Peyer's patch (tissue), 4 donors: ENCODE results near the gene KIFC1.

Experiments used
- CTCF ChIP-seq, 6 experiments: fragments of 450-650 bp in 4 of 6; fragments of 200-600 bp in 2 of 6; sonication (generic) in 1 of 6; IDR thresholded peaks; one replicate each; pipeline ENCODE4 v1.5.1; 2017 to 2019; ENCODE audit warnings: antibody characterized with exemption in 6 of 6, mild to moderate bottlenecking in 3 of 6, moderate library complexity in 1 of 6
- POLR2A ChIP-seq, 2 donors: fragments of 450-650 bp; IDR thresholded peaks; one replicate each; pipeline ENCODE4 v1.5.1; 2017; ENCODE audit warnings: antibody characterized with exemption in 2 of 2, mild to moderate bottlenecking in 2 of 2, moderate library complexity in 2 of 2

- peak; percentile 23 to 56 (median 37) for TF ChIP-seq CTCF (IDR thresholded peaks at IDR 0.05)
- TF ChIP-seq POLR2A (IDR thresholded peaks at IDR 0.05), result no peak
These were observed 36.8 kb downstream of the KIFC1 start for GRCh38 chr6:33428224-33428965.
